Measurements from ENCODE around the gene CYP26C1.

- TF ChIP-seq POLR2A (IDR thresholded peaks at IDR 0.05): no peak
- no peak for TF ChIP-seq CTCF (IDR thresholded peaks at IDR 0.05)
These were observed 20.7 kb downstream of the CYP26C1 start for GRCh38 chr10:93081318-93081717.
